Activated CD4-positive, alpha-beta T cell treated with anti-CD3 and anti-CD28 coated beads for 36 hours (primary cell): ENCODE measurements around the gene RDH14. TPM values are rescaled to one million over a fixed set of nuclear protein-coding genes. Genes with fewer than 3 reads are reported as not detected.

ENCODE experiments used
- ATAC-seq: fragments of 200-7000 bp; cut with Tn5 transposase; one replicate; pipeline ENCODE4 v1.10.0; 2021; ENCODE audit warnings: mild to moderate bottlenecking, moderate library complexity
- CTCF ChIA-PET: fragments of 350-600 bp; sonication (Branson Sonifier 250); formaldehyde crosslinking; loops from one replicate; lab custom pipeline; 2021; ENCODE audit warnings: antibody characterized with exemption; lab: Charles Lee
- POLR2A ChIA-PET: fragments of 350-600 bp; sonication (Branson Sonifier 250); formaldehyde crosslinking; loops from one replicate; lab custom pipeline; 2021; ENCODE audit warnings: antibody characterized with exemption, inconsistent platforms; lab: Charles Lee
- DNase-seq: peaks from one replicate; pipeline ENCODE4 v3.0.0-alpha.2; 2020
- H3K27ac Mint-ChIP-seq: one replicate; pipeline ENCODE4 v1.8.0; 2021; ENCODE audit warnings: mixed read lengths
- H3K27me3 Mint-ChIP-seq: one replicate; pipeline ENCODE4 v1.8.0; 2021; ENCODE audit warnings: mixed read lengths
- H3K36me3 Mint-ChIP-seq: one replicate; pipeline ENCODE4 v1.8.0; 2021; ENCODE audit warnings: low read depth, mixed read lengths
- H3K4me1 Mint-ChIP-seq: one replicate; pipeline ENCODE4 v1.8.0; 2021; ENCODE audit warnings: mixed read lengths
- H3K4me3 Mint-ChIP-seq: one replicate; pipeline ENCODE4 v1.8.0; 2021; ENCODE audit warnings: mild to moderate bottlenecking, moderate library complexity, mixed read lengths
- H3K9me3 Mint-ChIP-seq: one replicate; pipeline ENCODE4 v1.8.0; 2021; ENCODE audit warnings: low read depth, mixed read lengths
- intact Hi-C, 2 experiments: fragments of 100-400 bp; cut with DNase I in 1 of 2; cut with micrococcal nuclease in 1 of 2; formaldehyde crosslinking; loops; one replicate each; pipeline versions ENCODE4 v1.14.2 to v1.15.1; 2022 to 2024; cut with DNase I, micrococcal nuclease
- total RNA-seq, 2 experiments: library from RNA; stranded (reverse); gene quantifications; one replicate each; pipeline ENCODE4 v1.2.3, GENCODE V29; 2021

RDH14 gene
- total RNA-seq, 2 experiments from 2014 or later, result 16.1 to 18.3 TPM

GRCh38 chr2:18522484-18523146 lies 37.8 kb downstream of the RDH14 start:
- Mint-ChIP-seq H3K36me3 (no peaks in the 10 kb centered on the region), H3K4me3 (no peak overlapping the region), H3K4me1 (no peaks in the 10 kb centered on the region), H3K27ac (no peak overlapping the region), H3K27me3 (peaks cover 4% of the 10 kb centered on the region), H3K9me3 (no peaks in the 10 kb centered on the region)
- ATAC-seq (no peak), DNase-seq (no peak)
- ChIA-PET CTCF (interaction anchor here (0.9 to 1.4 kb wide), 2 partner anchors 125 to 1258 kb away, joined by 4 read pairs; no protein-coding TSS in a partner anchor), POLR2A (no interaction called here)
- intact Hi-C loops, result loop anchor here (5.0 to 10.0 kb wide), 3 partner anchors 222 to 825 kb away; no protein-coding TSS in a partner anchor

- intact Hi-C loops, result loop anchor here (1.0 to 10.0 kb wide), 6 partner anchors 224 to 1343 kb away; no protein-coding TSS in a partner anchor
- POLR2A ChIA-PET, result interaction anchor here (0.6 to 0.7 kb wide), 2 partner anchors 9 to 314 kb away, joined by 4 to 5 read pairs; no protein-coding TSS in a partner anchor
- Mint-ChIP-seq H3K27me3 (peaks cover 11% of the 10 kb centered on the region), H3K36me3 (no peaks in the 10 kb centered on the region), H3K9me3 (no peaks in the 10 kb centered on the region), H3K4me1 (no peaks in the 10 kb centered on the region), H3K4me3 (no peak overlapping the region), H3K27ac (no peak overlapping the region)
- DNase-seq, result peak; percentile 85
- CTCF ChIA-PET, result interaction anchor here (0.5 to 1.9 kb wide), 25 partner anchors 8 to 1348 kb away, joined by 3 to 6 read pairs (median 3); partner anchors contain the start of gene RDH14
- peak; percentile 75 for ATAC-seq
Observed at GRCh38 chr2:18520451-18521425, 39.7 kb downstream of the RDH14 start.

- H3K9me3 Mint-ChIP-seq, result no peaks in the 10 kb centered on the region
- no peaks in the 10 kb centered on the region for H3K36me3 Mint-ChIP-seq
- ChIA-PET CTCF (interaction anchor here (0.5 to 1.9 kb wide), 14 partner anchors 8 to 1345 kb away, joined by 3 to 6 read pairs (median 3); no protein-coding TSS in a partner anchor), POLR2A (interaction anchor here (0.6 kb wide), 1 partner anchor 8 kb away, joined by 4 read pairs; no protein-coding TSS in a partner anchor)
- DNase-seq (no peak), ATAC-seq (no peak)
- peaks cover 11% of the 10 kb centered on the region for H3K27me3 Mint-ChIP-seq
- H3K4me3 Mint-ChIP-seq, result no peak overlapping the region
- no peak overlapping the region for H3K27ac Mint-ChIP-seq
- H3K4me1 Mint-ChIP-seq, result no peaks in the 10 kb centered on the region
- intact Hi-C loops, result loop anchor here (1.0 to 10.0 kb wide), 6 partner anchors 225 to 1343 kb away; no protein-coding TSS in a partner anchor
Observed at GRCh38 chr2:18519914-18520450, 40.5 kb downstream of the RDH14 start.

- ATAC-seq (no peak), DNase-seq (no peak)
- peaks cover 11% of the 10 kb centered on the region for H3K27me3 Mint-ChIP-seq
- no peaks in the 10 kb centered on the region for H3K4me1 Mint-ChIP-seq
- no peak overlapping the region for H3K27ac Mint-ChIP-seq
- H3K36me3 Mint-ChIP-seq, result no peaks in the 10 kb centered on the region
- no peak overlapping the region for H3K4me3 Mint-ChIP-seq
- CTCF ChIA-PET, result interaction anchor here (0.5 to 1.8 kb wide), 5 partner anchors 11 to 1580 kb away, joined by 3 to 5 read pairs (median 3); no protein-coding TSS in a partner anchor
- H3K9me3 Mint-ChIP-seq, result no peaks in the 10 kb centered on the region
- POLR2A ChIA-PET, result no interaction called here
- intact Hi-C loops, result no loop called here
Observed at GRCh38 chr2:18518116-18519111, 42.0 kb downstream of the RDH14 start.

- Mint-ChIP-seq H3K4me3 (no peak overlapping the region), H3K36me3 (no peaks in the 10 kb centered on the region), H3K27ac (no peak overlapping the region), H3K4me1 (no peaks in the 10 kb centered on the region), H3K27me3 (peaks cover 11% of the 10 kb centered on the region), H3K9me3 (no peaks in the 10 kb centered on the region)
- ChIA-PET CTCF (interaction anchor here (0.8 to 1.8 kb wide), 3 partner anchors 12 to 29 kb away, joined by 3 to 5 read pairs (median 4); no protein-coding TSS in a partner anchor), POLR2A (no interaction called here)
- intact Hi-C loops, result no loop called here
- ATAC-seq, result no peak
- no peak for DNase-seq
Observed at GRCh38 chr2:18517386-18517785, 43.1 kb downstream of the RDH14 start.

- intact Hi-C loops, result no loop called here
- ChIA-PET POLR2A (no interaction called here), CTCF (interaction anchor here (0.7 kb wide), 1 partner anchor 188 kb away, joined by 3 read pairs; no protein-coding TSS in a partner anchor)
Observed at GRCh38 chr2:18516112-18516511, 44.3 kb downstream of the RDH14 start.

GRCh38 chr2:18514526-18515461 lies 45.7 kb downstream of the RDH14 start:
- H3K4me3 Mint-ChIP-seq, result no peak overlapping the region
- ATAC-seq (no peak), DNase-seq (no peak)
- intact Hi-C loops, result no loop called here
- CTCF ChIA-PET, result no interaction called here
- H3K27ac Mint-ChIP-seq, result no peak overlapping the region
- H3K27me3 Mint-ChIP-seq, result peaks cover 19% of the 10 kb centered on the region
- no peaks in the 10 kb centered on the region for H3K36me3 Mint-ChIP-seq
- POLR2A ChIA-PET, result no interaction called here
- no peaks in the 10 kb centered on the region for H3K4me1 Mint-ChIP-seq
- no peaks in the 10 kb centered on the region for H3K9me3 Mint-ChIP-seq

More at GRCh38 chr2:18516112-18516511, 44.3 kb downstream of the RDH14 start:
- Mint-ChIP-seq H3K27me3 (peaks cover 13% of the 10 kb centered on the region), H3K4me1 (no peaks in the 10 kb centered on the region), H3K36me3 (no peaks in the 10 kb centered on the region), H3K9me3 (no peaks in the 10 kb centered on the region), H3K27ac (no peak overlapping the region), H3K4me3 (no peak overlapping the region)
- no peak for ATAC-seq
- no peak for DNase-seq

- Mint-ChIP-seq H3K4me3 (no peak overlapping the region), H3K27ac (no peak overlapping the region), H3K27me3 (peaks cover 12% of the 10 kb centered on the region), H3K4me1 (peaks cover 2% of the 10 kb centered on the region), H3K36me3 (no peaks in the 10 kb centered on the region), H3K9me3 (no peaks in the 10 kb centered on the region)
- ATAC-seq, result no peak
- DNase-seq, result no peak
- ChIA-PET POLR2A (no interaction called here), CTCF (no interaction called here)
- intact Hi-C loops, result no loop called here
Observed at GRCh38 chr2:18510775-18511174, 49.7 kb downstream of the RDH14 start.

- ChIA-PET POLR2A (no interaction called here), CTCF (no interaction called here)
- DNase-seq (no peak), ATAC-seq (no peak)
- Mint-ChIP-seq H3K9me3 (no peaks in the 10 kb centered on the region), H3K36me3 (no peaks in the 10 kb centered on the region), H3K27ac (no peak overlapping the region), H3K4me1 (peaks cover 2% of the 10 kb centered on the region), H3K4me3 (no peak overlapping the region), H3K27me3 (peaks cover 21% of the 10 kb centered on the region)
- intact Hi-C loops, result no loop called here
Observed at GRCh38 chr2:18506883-18507509, 53.5 kb downstream of the RDH14 start.
